ENCODE measurements around the gene AIMP2.

The AIMP2 gene

DNA sequence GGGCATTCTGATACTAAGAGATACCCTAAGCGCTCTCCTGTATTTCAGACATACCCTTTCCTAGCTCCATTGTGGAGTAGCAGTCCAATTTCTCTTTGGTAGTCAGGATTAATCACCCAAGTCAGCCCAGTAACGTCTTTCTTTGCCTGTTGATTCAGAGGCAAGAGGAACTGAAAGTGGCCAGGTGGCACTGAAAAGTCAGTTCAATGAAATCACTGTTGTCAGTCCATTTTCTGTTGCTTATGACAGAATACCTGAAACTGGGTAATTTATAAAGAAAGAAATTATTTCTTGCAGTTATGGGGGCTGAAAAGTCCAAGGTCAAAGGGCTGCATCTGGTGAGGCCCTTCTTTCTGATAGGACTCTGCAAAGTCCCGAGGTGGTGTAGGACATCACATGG, 62.3 kb downstream of the AIMP2 start:
- TF ChIP-seq, protein P1, sequence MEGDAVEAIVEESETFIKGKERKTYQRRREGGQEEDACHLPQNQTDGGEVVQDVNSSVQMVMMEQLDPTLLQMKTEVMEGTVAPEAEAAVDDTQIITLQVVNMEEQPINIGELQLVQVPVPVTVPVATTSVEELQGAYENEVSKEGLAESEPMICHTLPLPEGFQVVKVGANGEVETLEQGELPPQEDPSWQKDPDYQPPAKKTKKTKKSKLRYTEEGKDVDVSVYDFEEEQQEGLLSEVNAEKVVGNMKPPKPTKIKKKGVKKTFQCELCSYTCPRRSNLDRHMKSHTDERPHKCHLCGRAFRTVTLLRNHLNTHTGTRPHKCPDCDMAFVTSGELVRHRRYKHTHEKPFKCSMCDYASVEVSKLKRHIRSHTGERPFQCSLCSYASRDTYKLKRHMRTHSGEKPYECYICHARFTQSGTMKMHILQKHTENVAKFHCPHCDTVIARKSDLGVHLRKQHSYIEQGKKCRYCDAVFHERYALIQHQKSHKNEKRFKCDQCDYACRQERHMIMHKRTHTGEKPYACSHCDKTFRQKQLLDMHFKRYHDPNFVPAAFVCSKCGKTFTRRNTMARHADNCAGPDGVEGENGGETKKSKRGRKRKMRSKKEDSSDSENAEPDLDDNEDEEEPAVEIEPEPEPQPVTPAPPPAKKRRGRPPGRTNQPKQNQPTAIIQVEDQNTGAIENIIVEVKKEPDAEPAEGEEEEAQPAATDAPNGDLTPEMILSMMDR (IDR thresholded peaks at IDR 0.05; ENCODE audit: extremely low read depth, missing control alignments), result no peak
- no peak for DNase-seq (ENCODE audit: low spot score)
